Upper lobe of left lung (tissue), 6 donors: ENCODE measurements around the gene PAX9. TPM values are rescaled to one million over a fixed set of nuclear protein-coding genes. Genes with fewer than 3 reads are reported as not detected.

Experiments
- ATAC-seq, 2 donors: fragments of 200-7000 bp; cut with Tn5 transposase; one replicate each; pipeline ENCODE4 v1.9.1; 2022; ENCODE audit warnings: mild to moderate bottlenecking in 2 of 2, moderate library complexity in 2 of 2; ENCODE audit not compliant: low FRiP score in 2 of 2
- DNase-seq, 2 donors: peaks; one replicate each; pipeline ENCODE4 v3.0.0-alpha.2; 2019 to 2020
- H3K27ac ChIP-seq, 4 donors: fragments of 200-600 bp; sonication (generic); one replicate each; pipeline ENCODE4 v1.5.1; 2016 to 2019
- H3K27me3 ChIP-seq, 4 donors: fragments of 200-600 bp; sonication (generic); one replicate each; pipeline ENCODE4 v1.5.1; 2017 to 2019
- H3K36me3 ChIP-seq, 4 donors: fragments of 200-600 bp; sonication (generic); one replicate each; pipeline ENCODE4 v1.5.1; 2016 to 2019
- H3K4me1 ChIP-seq, 4 donors: fragments of 200-600 bp; sonication (generic); one replicate each; pipeline ENCODE4 v1.5.1; 2018 to 2019
- H3K4me3 ChIP-seq, 4 donors: fragments of 200-600 bp; sonication (generic); one replicate each; pipeline ENCODE4 v1.5.1; 2017 to 2019; ENCODE audit warnings: mild to moderate bottlenecking in 2 of 4, moderate library complexity in 1 of 4
- H3K9me3 ChIP-seq, 4 donors: fragments of 200-600 bp; sonication (generic); one replicate each; pipeline ENCODE4 v1.5.1; 2018 to 2019
- EP300 ChIP-seq, 4 donors: sonication (generic); formaldehyde crosslinking; IDR thresholded peaks; one replicate each; pipeline ENCODE4 v1.5.1; 2017; ENCODE audit warnings: antibody characterized with exemption in 4 of 4, control low read depth in 2 of 4
- POLR2A ChIP-seq, 4 donors: fragments of 450-650 bp; IDR thresholded peaks; one replicate each; pipeline ENCODE4 v1.5.1; 2016 to 2017; ENCODE audit warnings: antibody characterized with exemption in 4 of 4, mild to moderate bottlenecking in 2 of 4
- POLR2AphosphoS5 ChIP-seq, 2 donors: sonication (generic); formaldehyde crosslinking; IDR thresholded peaks; one replicate each; pipeline ENCODE4 v1.5.1; 2017; ENCODE audit warnings: antibody characterized with exemption in 2 of 2
- WGBS, 2 donors: methylation state at CpG; one replicate each; pipeline ENCODE4 v1.1.5; 2017 to 2018; 5-methylcytosine and 5-hydroxymethylcytosine counted together
- total RNA-seq, 6 donors: library from RNA; depleted of rRNA in 4 of 6; stranded (reverse); fragments of >200 nt in 4 of 6; gene quantifications; one replicate each; pipeline versions ENCODE4 v1.1.0 to v1.2.1, GENCODE V29; 2016 to 2021
- TF ChIP-seq, protein P1 (sequence below), 6 experiments: fragments of 450-650 bp in 4 of 6; fragments of 200-600 bp in 2 of 6; sonication (generic) in 2 of 6; IDR thresholded peaks; one replicate each; pipeline ENCODE4 v1.5.1; 2016 to 2019; ENCODE audit warnings: antibody characterized with exemption in 6 of 6
- donor health status: DM: no; HTN: no; CAD: no; lungs with moderate emphysema.
- donor health status: DM: no; HTN: yes; CAD: no; lungs with severe emphysema.

Gene PAX9
- total RNA-seq, 6 donors from 2014 or later, result 0.83 to 12.7 (median 4.7) TPM

DNA sequence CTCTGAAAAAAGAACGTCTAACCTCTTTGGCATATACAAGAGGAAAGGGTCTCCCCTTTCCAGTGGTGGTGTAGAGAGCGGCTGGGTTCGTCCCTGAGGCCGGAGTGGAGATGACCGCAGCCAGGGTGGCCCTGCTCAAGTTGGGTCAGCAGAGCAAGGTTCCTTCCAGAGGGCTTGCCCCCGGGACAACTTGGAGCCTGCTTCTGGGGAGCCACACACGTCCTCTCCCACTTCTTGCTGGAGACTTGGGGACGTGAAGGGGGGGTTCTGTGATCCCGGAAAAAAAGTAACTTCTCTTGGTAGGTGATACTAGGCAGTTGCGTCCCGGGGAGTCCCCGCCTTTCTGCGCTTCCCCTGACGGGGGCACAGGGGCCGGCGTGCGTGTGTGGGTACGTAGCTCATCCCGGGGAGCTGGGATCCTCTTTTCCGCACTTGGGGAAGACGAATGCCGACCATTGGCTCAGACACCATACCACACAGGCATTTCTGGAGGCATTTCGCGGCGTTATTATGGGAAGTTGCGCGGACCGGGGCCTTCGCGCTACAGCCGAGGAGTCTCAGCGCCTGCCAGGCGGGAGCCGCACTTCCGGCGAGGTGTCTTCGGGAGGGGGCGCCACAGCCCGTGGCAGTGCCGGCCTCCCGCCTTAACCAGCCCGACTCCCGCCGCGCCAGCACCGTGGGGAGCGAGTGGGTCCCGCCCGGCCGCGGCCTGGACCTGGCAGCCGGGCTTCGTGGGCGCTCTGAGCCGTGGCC lies 14.8 kb upstream of the PAX9 start:
- peak overlapping the region in 3 of 4 donors; percentile 28 to 43 (median 28) for H3K4me3 ChIP-seq
- H3K9me3 ChIP-seq, result no peaks in the 10 kb centered on the region
- 12% methylated on average over 16 to 35 of the region's 55 CpGs for WGBS, 2 donors
- no peak overlapping the region for H3K27ac ChIP-seq
- TF ChIP-seq POLR2A (IDR thresholded peaks at IDR 0.05) (no peak), EP300 (IDR thresholded peaks at IDR 0.05) (no peak), POLR2AphosphoS5 (IDR thresholded peaks at IDR 0.05) (no peak)
- TF ChIP-seq, protein P1, sequence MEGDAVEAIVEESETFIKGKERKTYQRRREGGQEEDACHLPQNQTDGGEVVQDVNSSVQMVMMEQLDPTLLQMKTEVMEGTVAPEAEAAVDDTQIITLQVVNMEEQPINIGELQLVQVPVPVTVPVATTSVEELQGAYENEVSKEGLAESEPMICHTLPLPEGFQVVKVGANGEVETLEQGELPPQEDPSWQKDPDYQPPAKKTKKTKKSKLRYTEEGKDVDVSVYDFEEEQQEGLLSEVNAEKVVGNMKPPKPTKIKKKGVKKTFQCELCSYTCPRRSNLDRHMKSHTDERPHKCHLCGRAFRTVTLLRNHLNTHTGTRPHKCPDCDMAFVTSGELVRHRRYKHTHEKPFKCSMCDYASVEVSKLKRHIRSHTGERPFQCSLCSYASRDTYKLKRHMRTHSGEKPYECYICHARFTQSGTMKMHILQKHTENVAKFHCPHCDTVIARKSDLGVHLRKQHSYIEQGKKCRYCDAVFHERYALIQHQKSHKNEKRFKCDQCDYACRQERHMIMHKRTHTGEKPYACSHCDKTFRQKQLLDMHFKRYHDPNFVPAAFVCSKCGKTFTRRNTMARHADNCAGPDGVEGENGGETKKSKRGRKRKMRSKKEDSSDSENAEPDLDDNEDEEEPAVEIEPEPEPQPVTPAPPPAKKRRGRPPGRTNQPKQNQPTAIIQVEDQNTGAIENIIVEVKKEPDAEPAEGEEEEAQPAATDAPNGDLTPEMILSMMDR (IDR thresholded peaks at IDR 0.05), result no peak
- H3K36me3 ChIP-seq, result no peaks in the 10 kb centered on the region
- peak in 1 of 2 donors; percentile 86 for DNase-seq
- H3K27me3 ChIP-seq, result peaks cover 0 to 38% (median 17%) of the 10 kb centered on the region in 4 donors
- ATAC-seq, result peak; percentile 44 to 58
- peaks cover 11 to 21% (median 18%) of the 10 kb centered on the region in 4 donors for H3K4me1 ChIP-seq

DNA sequence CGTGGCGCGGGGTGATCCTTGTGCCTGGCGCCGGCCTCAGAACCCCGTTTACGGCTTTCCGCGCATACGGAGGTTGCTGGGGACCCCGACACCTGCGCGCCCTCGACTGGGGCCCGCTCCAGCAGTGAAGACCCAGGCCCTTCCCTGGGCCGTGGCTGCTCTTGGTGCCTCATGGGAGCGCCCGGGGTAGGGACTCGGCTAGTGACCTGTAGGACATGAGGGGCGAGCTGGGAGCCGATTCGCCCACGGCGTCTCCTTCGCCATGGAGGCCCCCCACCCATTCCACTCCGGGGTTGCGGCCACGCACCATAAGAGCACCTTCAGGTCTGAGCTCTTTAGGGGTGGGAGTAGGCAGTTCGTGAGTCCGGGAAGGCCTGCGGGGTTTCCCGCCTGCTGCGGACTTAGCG lies 14.2 kb upstream of the PAX9 start:
- DNase-seq (no peak), ATAC-seq (peak; percentile 19 to 29)
- Histone ChIP-seq H3K27ac (no peak overlapping the region), H3K27me3 (peaks cover 0 to 38% (median 17%) of the 10 kb centered on the region in 4 donors), H3K36me3 (no peaks in the 10 kb centered on the region), H3K9me3 (no peaks in the 10 kb centered on the region), H3K4me3 (peak overlapping the region in 3 of 4 donors; percentile 28 to 43 (median 28)), H3K4me1 (peaks cover 11 to 21% (median 18%) of the 10 kb centered on the region in 4 donors)
- WGBS, 2 donors, result 2 to 4% methylated on average over 22 to 29 of the region's 34 CpGs
- TF ChIP-seq EP300 (IDR thresholded peaks at IDR 0.05) (no peak), POLR2A (IDR thresholded peaks at IDR 0.05) (no peak), POLR2AphosphoS5 (IDR thresholded peaks at IDR 0.05) (no peak)
- TF ChIP-seq, protein P1 (IDR thresholded peaks at IDR 0.05), result no peak

DNA sequence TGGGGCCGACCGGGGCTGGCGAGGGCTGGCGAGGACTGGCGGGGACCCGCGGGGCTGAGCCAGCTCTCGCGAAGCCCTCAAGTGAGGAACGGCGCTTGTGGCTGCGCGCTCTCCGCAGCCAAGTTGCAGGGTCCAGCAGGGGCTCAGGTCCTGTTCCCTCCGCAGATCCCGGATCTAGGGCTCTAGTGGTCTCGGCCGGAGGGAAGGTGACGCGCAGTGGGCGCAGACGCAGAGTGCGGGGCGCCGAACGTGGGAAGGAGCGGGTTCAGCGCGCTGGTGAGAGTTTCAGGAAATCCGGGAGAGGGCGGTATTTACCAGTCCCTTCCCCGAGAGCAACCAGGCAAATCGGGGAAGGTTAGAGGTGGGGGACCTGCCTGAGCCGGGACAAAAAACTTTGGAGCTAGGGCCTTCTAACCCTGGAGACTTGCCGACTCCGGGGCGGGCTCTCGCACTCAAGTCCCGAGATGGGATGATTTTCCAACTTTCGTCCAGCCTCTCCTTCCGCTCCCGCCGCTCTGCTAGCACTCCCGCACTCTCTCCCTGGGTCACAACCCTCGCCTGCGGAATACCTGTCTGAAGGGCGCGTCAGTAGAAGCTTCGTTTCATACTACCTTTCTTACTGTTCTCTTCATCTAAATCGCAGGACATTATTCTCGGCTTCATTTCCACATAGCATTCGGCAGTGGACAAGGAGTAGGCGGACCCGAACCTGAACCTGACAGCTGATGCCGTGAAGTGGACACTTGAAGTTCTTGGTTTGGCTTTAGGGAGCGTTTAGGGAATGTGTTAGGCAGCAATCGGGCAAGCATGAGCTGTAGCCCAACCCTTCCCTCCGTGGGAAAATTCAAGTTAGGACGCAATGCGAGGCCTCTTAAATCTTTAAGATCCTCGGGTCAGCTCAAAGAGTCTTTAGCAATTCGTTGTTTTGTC lies 13.6 kb upstream of the PAX9 start:
- ATAC-seq (peak; percentile 80 to 81), DNase-seq (peak in 1 of 2 donors; percentile 83)
- TF ChIP-seq, protein P1 (IDR thresholded peaks at IDR 0.05), result peak in 4 of 6 experiments; percentile 26 to 57 (median 48)
- TF ChIP-seq POLR2AphosphoS5 (IDR thresholded peaks at IDR 0.05), result no peak
- Histone ChIP-seq H3K36me3 (no peaks in the 10 kb centered on the region), H3K4me3 (peak overlapping the region in 3 of 4 donors; percentile 28 to 43 (median 28)), H3K4me1 (peaks cover 11 to 21% (median 18%) of the 10 kb centered on the region in 4 donors), H3K27me3 (peaks cover 0 to 43% (median 17%) of the 10 kb centered on the region in 4 donors), H3K9me3 (no peaks in the 10 kb centered on the region), H3K27ac (no peak overlapping the region)
- WGBS, 2 donors, result 6 to 7% methylated on average over 40 to 52 of the region's 62 CpGs

DNA sequence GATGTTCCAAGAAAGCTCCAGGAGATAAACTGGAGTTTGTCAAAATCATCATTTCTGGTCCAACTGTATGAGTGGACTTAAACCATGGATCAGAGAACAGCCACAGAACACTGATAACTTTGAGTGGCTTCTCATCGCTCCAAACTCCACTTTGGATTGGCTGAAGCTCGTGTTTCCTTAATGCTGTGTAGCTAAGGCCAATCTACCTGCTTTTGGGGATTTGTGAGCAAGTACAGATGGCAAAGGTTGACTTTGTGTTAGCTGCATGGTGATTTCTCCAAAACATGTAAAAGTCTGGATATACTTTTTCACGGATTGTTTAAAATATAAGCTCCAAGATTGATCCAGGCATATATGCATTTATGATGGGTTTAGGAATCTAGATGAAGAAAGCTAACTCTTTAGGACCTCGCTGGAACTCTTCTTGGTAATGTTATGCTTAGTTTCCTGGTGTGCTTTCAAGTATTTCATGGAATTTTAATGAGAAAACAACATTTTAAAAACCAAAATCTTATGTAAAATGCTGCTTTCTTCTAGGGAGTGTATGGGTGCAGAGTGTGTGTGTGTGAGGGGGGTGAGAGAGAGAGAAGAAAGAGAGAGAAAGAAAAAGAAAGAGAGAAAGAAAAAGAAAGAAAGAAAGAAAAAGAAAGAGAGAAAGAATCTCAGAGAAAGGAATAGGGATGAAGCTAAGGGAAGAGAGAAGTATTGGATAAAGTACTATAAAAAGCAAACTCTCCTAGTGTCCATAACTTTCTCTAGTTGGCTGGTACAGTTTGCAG lies 11.6 kb upstream of the PAX9 start:
- Histone ChIP-seq H3K4me3 (no peak overlapping the region), H3K27me3 (peaks cover 1 to 63% (median 26%) of the 10 kb centered on the region in 4 donors), H3K4me1 (peaks cover 11 to 21% (median 18%) of the 10 kb centered on the region in 4 donors), H3K36me3 (no peaks in the 10 kb centered on the region), H3K27ac (no peak overlapping the region), H3K9me3 (no peaks in the 10 kb centered on the region)
- ATAC-seq (no peak), DNase-seq (no peak)
- TF ChIP-seq, protein P1 (IDR thresholded peaks at IDR 0.05), result no peak
- TF ChIP-seq EP300 (IDR thresholded peaks at IDR 0.05) (no peak), POLR2AphosphoS5 (IDR thresholded peaks at IDR 0.05) (no peak), POLR2A (IDR thresholded peaks at IDR 0.05) (no peak)
- WGBS, 2 donors, result 9 to 26% methylated on average over 4 of the region's 4 CpGs
